IPS-11a (cell line): ENCODE measurements around the gene CEP170B.
"Not testable (repeated sequence)": the region's sequence is repeated elsewhere in the genome, so short reads cannot be mapped to it uniquely, and the experiment has no call there.

Experiments
- H3K4me3 ChIP-seq: one replicate; pipeline ENCODE4 v1.5.1; 2013; ENCODE audit warnings: low read depth, low read length, control low read depth

Gene CEP170B

DNA sequence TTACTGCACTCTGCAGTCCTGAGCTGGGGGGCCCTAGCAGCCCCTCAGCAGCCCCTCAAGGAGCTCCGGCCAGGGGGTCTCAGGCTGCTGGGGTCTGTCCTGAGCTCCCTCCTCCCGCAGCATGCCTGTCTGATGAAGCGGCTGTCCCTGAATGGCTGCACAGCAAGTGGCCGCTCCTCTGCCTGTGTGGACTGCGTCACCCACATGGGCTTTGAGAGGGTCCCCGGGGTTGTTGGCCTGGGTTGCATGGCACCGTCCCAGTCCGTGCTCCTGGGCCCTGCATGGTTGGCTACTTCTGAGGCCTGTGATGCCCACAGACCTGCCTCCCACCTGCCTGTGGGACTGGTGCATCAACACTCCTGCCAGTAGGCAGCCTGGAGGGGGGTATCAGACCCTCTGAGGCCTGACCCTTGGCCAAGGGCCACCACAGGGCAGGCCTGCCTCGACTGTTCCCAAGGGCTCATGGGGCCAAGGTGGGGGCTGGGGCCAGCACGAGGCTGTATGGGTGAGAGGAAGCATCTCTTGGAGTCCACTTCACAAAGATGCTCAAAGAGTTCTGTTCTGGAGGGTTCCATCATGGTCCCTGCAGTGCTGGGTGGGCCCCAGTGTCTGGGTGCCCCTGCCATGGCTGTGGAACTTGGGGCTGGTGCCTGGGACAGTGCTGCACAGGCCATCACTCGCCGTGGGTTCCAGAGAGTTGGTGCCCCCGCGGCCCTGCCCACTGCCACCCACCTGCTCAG lies 12.2 kb downstream of the CEP170B start:
- no peak overlapping the region for H3K4me3 ChIP-seq

DNA sequence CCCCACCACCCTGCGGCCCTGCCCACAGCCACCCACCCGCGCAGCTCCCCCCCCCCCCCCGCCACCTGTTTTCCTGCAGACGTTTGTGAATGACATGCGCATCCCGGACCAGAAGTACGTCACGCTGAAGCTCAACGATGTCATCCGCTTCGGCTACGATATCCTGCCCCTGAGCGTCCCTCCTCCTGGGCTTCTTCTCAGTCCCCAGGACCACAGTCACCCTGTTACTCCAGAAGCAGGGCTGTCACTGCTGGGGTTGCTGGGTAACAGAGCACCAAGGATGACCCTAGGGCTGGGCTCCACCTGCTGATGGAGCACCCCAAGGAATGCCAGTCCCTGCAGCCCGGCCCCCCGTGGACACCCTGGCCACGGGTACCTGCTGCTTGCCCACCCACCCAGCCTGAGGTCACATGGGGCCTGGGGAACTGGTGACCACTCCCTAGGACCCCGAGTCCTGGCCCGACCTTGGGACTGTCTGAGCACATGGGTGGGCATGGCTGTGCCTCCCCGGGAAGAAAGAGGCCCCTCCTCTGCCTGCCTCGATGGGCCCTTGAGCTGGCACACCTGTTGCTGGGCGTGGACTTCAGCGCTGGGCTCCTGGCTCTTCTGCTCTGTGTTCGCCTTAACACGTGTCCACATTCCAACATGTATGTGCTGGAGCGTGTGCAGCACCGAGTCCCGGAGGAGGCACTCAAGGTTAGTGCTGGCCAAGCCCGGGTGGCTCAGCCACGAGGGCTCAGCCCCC lies 12.9 kb downstream of the CEP170B start:
- no peak overlapping the region for H3K4me3 ChIP-seq

DNA sequence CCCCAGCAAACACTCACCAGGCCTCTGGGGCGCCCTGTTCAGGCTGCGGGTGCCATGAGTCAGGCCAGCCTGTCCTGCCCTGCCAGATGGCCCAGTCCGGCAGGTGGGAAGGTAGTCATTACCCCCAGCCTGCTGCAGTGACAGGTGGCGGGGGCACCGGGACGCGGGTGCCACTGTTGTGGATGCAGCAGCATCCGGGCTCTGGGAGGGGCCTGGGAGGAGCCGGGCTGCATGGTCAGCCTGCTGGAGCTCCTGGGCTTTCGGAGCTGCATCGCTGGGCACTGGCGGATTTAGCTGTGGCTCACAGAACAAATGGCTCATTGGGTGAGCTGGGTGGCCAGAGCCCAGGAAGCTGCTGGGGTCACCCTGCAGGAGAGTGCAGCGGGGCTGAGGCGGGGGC lies 13.5 kb downstream of the CEP170B start:
- H3K4me3 ChIP-seq: no peak overlapping the region

DNA sequence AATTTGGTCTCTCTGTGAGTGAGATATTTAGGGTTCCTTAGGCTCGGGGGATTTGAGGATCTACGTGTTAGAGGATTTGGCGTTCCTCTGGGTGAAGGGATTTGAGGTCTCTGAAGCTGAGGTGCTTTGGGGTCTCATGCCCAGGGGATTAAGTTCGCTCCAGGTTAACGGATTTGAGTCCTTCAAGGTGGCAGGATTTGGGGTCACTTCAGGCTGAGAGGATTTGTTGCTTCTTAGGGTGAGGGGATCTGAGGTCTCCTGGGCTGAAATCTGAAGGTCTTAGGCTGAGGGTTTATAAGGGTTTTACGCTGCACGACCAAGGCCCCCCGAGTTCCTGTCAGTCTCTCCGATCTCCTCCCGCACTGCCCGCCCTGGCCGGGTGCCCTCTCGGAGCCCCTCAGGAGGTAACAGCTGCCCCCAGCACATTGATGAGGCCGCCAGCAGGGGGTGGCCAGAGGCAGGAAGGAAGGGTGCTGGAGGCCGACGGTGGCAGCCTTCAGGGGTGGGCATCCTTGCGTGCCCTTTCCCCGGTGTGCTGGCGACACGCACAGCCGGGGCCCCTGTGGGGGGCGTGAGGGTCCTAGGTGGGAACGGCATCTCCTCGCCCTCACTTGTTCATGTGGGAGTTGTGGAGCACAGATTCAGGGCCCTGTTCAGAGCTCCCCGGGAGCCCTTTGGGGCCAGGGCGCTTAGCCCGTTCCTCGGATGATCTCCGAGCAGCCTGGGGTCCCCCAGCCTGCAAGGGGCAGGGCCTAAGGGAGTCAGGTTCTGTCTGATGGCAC lies 14.3 kb downstream of the CEP170B start:
- no peak overlapping the region for H3K4me3 ChIP-seq

DNA sequence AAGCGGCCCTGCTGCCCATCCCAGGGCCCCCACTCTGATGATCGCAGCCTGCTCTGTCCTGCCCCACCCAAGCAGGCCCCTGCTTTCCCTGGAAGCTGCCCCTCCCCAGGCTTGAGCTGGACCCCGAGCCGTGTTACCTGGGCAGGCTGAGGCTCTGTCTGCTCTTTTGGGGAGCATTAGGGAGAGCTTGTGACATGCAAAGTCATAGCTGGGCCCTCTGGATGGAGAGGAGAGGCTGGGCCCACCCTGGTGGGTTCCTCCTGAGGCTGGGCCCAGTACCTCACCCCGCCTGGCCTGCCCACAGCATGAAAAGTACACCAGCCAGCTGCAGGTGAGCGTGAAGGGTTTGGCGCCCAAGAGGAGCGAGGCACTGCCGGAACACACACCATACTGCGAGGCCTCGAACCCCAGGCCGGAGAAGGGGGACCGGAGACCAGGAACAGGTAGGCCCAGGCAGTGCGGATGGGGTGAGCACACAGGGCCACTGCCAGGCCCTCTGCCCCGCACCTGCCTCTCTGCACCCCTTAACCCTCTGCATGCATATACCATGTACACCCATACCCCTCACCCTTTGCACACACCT lies 15.0 kb downstream of the CEP170B start:
- no peak overlapping the region for H3K4me3 ChIP-seq

DNA sequence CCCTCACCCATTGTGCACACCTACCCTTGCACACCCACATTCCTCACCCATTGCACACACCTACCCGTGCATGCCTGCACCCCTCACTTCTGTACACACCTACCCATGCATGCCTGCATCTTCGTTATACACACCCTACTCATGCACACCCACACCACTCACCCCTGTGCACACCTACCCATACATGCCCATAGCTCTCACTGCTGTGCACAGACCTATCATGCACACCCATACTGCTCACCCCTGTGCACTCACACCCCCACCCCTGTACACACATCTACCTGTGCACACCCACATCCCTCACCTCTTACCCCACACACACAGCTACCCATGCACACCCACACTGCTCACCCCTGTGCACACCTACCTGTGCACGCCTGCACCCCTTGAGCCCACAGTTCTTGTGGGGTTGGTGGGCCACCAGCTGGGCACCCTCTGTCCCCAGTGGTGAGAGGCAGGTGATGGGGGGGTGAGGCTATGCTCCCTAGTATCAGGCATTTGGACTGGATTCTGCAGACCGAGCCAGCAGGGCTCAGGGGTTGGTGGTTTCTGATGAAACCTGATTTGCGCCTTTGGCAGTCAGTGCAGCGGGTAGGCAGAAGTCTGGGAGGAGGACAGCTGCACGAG lies 15.6 kb downstream of the CEP170B start:
- no peak overlapping the region for H3K4me3 ChIP-seq

DNA sequence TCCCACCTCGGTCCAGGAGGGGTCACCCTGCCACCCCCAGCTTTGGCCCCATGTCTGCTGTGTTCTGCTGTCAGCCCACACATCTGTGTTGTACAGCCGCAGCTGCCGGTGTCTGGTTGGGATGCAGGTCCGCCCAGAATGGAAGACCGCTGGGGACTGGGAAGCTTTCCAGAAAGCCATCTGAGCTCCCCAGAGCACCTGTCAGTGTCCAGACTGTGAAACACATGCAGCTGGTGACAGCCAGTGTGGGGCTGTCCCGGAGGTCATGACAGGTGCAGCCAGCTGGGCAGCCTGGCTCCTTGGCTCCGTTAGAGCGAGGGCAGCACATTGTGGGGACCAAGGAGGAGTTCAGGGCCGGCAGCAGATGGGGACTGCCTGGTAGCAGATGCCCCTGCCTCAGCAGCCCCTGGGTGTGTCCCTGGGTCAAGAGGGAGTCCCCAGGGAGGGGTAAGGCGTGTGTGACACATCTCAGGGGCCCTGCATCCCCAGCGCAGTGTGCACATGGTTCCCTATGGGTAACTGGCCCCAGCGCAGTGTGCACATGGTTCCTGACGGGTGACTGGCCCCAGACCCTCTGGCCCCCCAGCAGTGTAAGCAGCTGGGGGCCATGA lies 16.4 kb downstream of the CEP170B start:
- H3K4me3 ChIP-seq: no peak overlapping the region

DNA sequence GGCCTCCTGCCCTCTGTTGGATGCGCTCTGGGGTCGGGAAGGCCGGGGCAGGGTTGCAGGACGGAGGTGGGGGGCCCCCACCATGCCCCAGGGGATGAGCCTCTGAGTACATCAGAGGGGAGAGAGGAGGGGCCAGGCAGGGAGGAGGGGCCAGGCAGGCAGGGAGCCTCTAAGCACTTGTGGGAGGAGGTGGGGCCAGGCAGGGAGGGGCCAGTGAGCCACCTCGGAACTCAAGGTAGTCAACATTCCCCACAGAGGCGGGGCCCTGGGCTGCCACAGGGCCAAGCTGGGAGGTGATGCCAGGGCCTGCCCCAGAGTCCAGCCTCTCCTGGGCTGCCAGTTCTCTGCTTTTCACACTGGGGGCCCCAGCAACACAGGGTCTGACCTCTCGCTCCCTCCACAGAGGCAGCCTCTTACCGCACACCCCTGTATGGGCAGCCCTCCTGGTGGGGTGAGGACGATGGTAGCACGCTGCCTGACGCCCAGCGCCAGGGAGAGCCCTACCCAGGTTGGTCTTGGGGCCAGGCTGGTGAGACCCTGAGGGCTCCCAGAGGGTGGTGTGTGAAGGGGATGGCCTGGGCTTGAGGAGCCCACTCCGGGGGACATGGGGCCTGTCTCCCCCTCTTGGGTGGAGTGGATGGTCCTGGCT lies 17.4 kb downstream of the CEP170B start:
- no peak overlapping the region for H3K4me3 ChIP-seq

DNA sequence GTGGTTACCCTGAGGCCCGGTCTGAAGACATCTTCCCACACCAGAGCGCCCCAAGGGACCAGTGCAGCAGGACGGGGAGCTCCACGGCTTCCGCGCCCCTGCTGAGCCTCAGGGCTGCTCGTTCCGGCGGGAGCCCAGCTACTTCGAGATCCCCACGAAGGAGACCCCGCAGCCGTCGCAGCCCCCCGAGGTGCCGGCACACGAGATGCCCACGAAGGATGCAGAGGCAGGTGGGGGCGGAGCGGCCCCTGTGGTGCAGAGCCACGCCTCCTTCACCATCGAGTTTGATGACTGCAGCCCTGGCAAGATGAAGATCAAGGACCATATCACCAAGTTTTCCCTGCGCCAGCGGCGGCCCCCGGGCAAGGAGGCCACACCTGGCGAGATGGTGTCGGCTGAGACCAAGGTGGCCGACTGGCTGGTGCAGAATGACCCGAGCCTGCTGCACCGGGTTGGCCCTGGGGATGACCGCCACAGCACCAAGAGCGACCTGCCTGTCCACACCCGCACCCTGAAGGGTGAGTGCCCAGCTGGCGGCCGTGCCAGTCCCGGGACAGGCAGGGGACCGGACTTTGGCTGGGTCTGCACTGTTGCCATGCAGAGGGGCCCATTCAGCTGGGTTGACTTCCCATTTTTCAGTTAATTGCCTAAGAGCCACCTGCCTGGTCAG lies 18.1 kb downstream of the CEP170B start:
- no peak overlapping the region for H3K4me3 ChIP-seq

DNA sequence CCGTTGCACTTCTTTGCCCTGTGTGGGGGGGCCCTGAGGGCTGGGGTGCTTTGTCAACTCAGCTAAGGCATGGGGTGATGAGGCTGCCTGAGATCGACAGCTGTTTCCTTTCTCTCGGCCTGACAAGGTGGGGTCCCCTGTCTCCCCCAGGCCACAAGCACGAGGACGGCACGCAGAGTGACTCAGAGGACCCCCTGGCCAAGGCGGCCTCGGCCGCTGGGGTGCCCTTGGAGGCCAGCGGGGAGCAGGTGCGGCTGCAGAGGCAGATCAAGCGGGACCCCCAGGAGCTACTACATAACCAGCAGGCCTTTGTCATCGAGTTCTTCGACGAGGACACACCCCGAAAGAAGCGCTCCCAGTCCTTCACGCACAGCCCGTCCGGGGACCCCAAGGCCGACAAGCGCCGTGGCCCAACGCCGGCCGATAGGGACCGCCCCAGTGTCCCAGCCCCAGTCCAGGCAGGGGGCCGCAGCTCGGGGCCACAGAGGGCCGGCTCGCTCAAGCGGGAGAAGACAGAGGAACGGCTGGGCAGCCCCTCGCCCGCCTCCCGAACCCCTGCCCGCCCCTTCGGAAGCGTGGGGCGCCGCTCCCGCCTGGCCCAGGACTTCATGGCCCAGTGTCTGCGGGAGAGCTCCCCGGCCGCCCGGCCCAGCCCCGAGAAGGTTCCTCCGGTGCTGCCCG lies 18.8 kb downstream of the CEP170B start:
- H3K4me3 ChIP-seq: no peak overlapping the region

DNA sequence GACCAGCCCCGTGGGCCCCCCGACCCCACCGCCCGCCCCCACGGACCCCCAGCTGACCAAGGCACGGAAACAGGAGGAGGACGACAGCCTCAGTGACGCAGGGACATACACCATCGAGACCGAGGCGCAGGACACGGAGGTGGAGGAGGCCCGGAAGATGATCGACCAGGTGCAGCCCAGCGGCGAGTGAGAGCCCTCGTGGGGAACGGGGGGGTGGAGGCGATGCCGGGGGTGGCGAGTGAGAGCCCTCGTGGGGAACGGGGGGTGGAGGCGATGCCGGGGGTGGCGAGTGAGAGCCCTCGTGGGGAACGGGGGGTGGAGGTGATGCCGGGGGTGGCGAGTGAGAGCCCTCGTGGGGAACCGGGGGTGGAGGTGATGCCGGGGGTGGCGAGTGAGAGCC lies 19.3 kb downstream of the CEP170B start:
- not testable (repeated sequence) for H3K4me3 ChIP-seq

DNA sequence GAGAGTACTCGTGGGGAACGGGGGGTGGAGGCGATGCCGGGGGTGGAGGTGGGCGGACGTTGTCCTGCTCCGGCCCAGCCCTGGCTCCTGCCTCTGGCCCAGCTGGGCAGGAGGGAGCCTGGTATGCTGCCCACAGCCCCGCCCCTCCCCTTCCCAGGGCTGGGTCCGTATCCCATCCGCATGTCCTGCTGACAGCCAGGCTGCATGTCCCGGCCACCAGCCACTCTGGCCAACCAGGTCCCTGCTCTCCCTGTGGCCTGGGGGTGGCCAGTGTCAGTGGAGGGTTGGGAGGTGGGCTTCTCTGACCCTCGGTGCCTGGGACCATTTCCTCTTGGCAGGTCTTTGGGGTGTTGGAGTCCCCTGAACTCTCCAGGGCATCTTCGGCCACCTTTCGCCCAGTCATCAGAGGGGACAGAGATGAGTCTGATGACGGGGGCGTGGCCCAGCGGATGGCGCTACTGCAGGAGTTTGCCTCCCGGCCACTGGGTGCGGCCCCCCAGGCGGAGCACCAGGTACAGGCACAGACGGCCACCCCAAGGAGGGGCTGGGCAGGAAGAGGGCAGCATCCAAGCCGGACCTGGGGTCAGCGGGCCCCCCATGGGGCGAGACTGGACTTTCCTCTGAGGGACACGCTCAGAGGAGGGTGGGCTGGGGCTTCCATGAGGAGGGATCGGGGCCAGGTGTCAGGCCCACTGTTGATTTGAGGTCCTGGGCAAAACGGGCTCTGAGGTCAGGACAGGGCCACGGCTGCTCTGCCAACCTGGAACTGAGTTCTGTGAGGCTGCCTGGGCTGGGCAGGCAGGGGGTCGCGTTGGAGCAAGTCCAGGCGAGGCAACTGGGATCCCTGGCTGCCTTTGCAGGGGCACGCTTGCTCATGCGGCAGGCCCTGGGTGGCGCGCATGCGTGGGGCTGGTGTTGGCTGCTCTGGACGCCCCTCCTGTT lies 20.2 kb downstream of the CEP170B start:
- H3K4me3 ChIP-seq: no peak overlapping the region

DNA sequence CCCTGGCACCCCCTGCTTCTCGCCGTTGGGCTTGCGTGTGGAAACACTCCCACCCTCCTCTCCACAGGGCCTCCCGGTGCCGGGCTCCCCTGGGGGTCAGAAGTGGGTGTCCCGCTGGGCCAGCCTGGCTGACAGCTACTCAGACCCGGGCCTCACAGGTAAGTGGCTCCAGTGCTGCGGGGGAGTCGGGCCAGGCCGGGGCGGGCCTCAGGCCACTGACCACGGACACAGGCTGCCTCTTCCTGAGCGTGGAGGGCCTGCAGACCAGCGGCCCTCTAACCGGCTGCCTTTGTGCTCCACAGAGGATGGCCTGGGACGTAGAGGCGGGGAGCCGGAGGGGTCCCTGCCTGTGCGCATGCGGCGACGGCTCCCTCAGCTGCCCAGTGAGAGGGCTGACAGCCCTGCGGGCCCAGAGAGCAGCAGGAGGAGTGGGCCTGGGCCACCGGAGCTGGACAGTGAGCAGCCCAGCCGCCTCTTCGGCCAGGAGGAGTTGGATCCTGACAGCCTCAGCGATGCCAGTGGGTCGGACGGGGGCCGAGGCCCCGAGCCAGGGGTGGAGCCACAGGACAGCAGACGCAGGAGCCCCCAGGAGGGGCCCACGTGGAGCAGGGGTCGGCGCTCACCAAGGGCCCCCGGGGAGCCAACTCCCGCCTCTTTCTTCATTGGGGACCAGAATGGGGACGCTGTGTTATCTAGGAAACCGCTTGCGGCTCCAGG lies 21.1 kb downstream of the CEP170B start:
- no peak overlapping the region for H3K4me3 ChIP-seq

DNA sequence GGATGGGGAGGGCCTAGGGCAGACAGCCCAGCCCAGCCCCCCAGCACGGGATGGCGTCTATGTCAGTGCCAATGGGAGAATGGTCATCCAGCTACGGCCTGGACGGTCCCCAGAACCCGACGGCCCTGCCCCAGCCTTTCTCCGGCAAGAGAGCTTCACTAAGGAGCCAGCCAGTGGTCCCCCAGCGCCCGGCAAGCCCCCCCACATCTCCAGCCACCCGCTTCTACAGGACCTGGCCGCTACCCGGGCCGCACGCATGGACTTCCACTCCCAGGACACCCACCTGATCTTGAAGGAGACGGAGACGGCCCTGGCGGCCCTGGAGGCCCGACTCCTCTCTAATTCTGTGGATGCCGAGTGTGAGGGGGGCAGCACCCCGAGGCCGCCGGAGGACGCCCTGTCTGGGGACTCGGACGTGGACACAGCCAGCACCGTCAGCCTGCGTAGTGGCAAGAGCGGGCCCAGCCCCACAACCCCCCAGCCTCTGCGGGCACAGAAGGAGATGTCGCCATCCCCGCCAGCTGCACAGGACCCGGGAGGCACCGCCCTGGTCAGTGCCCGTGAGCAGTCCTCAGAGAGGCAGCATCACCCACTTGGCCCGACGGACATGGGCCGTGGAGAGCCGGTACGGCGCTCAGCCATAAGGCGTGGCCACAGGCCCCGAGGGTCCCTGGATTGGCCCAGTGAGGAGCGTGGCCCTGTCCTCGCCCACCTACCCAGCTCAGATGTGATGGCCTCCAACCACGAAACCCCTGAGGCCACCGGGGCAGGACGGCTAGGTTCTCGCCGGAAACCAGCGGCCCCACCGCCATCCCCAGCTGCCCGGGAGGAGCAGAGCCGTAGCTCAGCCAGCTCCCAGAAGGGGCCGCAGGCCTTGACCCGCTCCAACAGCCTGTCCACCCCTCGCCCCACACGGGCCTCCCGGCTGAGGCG lies 21.9 kb downstream of the CEP170B start:
- H3K4me3 ChIP-seq: no peak overlapping the region

DNA sequence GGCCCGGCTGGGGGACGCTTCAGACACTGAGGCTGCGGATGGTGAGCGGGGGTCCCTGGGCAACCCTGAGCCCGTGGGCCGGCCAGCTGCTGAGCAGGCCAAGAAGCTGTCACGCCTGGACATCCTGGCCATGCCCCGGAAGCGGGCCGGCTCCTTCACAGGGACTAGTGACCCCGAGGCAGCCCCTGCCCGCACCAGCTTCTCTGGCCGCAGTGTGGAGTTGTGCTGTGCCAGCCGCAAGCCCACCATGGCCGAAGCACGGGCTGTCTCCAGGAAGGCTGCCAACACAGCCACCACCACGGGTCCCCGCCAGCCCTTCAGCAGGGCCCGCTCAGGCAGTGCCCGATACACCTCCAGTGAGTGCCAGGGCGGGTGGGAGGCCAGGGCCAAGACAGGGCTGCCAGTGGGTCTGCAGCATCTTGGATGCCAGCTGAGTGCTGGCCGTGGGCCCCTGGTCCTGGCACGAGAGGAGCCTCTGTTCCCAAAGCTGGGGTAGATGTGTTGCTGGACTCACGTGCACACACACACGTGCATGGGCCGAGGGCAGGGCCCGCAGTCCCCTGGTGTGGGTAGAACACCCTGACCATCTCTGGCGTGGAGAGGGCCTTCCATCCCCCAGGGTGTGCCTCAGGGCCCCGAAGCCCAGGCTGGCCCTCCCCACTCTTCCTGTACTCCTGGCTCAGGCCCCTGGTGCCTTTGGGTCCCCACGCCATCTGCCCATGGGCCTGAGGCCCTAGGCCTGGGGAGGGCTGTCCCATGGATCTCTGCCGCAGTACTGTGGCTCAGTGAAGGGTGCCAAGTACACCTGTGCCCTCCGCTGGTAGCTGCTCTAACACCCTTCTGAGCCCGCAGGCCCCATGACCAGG lies 22.8 kb downstream of the CEP170B start:
- no peak overlapping the region for H3K4me3 ChIP-seq
